ENCODE results near the gene FGFRL1.

GRCh38 chr4:1024882-1025545 is 13.6 kb downstream of the FGFRL1 start:
- TF ChIP-seq, protein P1, sequence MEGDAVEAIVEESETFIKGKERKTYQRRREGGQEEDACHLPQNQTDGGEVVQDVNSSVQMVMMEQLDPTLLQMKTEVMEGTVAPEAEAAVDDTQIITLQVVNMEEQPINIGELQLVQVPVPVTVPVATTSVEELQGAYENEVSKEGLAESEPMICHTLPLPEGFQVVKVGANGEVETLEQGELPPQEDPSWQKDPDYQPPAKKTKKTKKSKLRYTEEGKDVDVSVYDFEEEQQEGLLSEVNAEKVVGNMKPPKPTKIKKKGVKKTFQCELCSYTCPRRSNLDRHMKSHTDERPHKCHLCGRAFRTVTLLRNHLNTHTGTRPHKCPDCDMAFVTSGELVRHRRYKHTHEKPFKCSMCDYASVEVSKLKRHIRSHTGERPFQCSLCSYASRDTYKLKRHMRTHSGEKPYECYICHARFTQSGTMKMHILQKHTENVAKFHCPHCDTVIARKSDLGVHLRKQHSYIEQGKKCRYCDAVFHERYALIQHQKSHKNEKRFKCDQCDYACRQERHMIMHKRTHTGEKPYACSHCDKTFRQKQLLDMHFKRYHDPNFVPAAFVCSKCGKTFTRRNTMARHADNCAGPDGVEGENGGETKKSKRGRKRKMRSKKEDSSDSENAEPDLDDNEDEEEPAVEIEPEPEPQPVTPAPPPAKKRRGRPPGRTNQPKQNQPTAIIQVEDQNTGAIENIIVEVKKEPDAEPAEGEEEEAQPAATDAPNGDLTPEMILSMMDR (IDR thresholded peaks at IDR 0.05; ENCODE audit: low read length), result no peak
- no peak for TF ChIP-seq EZH2 (IDR thresholded peaks at IDR 0.05; ENCODE audit: borderline replicate concordance, low read length)

All from OCI-LY1 (cell line).